H9 (cell line): Measurements from ENCODE around the gene GAL3ST2. TPM values are rescaled to one million over a fixed set of nuclear protein-coding genes. Genes with fewer than 3 reads are reported as not detected.

Experiments
- DNase-seq: peaks from one replicate; pipeline ENCODE4 v3.0.0-alpha.2; 2017
- H2AFZ ChIP-seq: one replicate; pipeline ENCODE4 v1.6.1; 2013; ENCODE audit warnings: mild to moderate bottlenecking, low read length, control low read depth, moderate library complexity
- H2AK5ac ChIP-seq: 2 replicates; pipeline ENCODE4 v1.6.1; 2013; ENCODE audit warnings: low read length, control low read depth, mixed read lengths; ENCODE audit not compliant: insufficient read length
- H2BK120ac ChIP-seq: one replicate; pipeline ENCODE4 v1.6.1; 2013; ENCODE audit warnings: low read depth, mild to moderate bottlenecking, low read length, control low read depth, inconsistent platforms; ENCODE audit not compliant: poor library complexity, severe bottlenecking
- H2BK12ac ChIP-seq: 2 replicates; pipeline ENCODE4 v1.6.1; 2013; ENCODE audit warnings: low read length, control low read depth, mixed read lengths, low read depth; ENCODE audit not compliant: insufficient read length
- H2BK15ac ChIP-seq: 2 replicates; pipeline ENCODE4 v1.6.1; 2013; ENCODE audit warnings: low read depth, low read length, control low read depth
- H2BK20ac ChIP-seq: one replicate; pipeline ENCODE4 v1.6.1; 2013; ENCODE audit warnings: low read depth, mild to moderate bottlenecking, low read length, control low read depth, inconsistent platforms; ENCODE audit not compliant: poor library complexity, severe bottlenecking
- H2BK5ac ChIP-seq: 2 replicates; pipeline ENCODE4 v1.6.1; 2013; ENCODE audit warnings: low read length, control low read depth, mixed read lengths; ENCODE audit not compliant: insufficient read length
- H3K14ac ChIP-seq: 2 replicates; pipeline ENCODE4 v1.6.1; 2013; ENCODE audit warnings: low read length, control low read depth; ENCODE audit not compliant: insufficient read depth
- H3K18ac ChIP-seq: 2 replicates; pipeline ENCODE4 v1.6.1; 2013; ENCODE audit warnings: low read depth, mild to moderate bottlenecking, mixed read lengths, low read length, control low read depth; ENCODE audit not compliant: insufficient read length
- H3K23ac ChIP-seq: 2 replicates; pipeline ENCODE4 v1.6.1; 2013; ENCODE audit warnings: low read length, control low read depth, mixed read lengths, low read depth; ENCODE audit not compliant: insufficient read length
- H3K23me2 ChIP-seq: 2 replicates; pipeline ENCODE4 v1.6.1; 2013; ENCODE audit warnings: low read depth, mild to moderate bottlenecking, mixed read lengths, low read length, control low read depth; ENCODE audit not compliant: insufficient read length, poor library complexity, severe bottlenecking
- H3K27ac ChIP-seq: 2 replicates; pipeline ENCODE4 v1.5.1; 2013; ENCODE audit warnings: low read length, control low read depth, mixed read lengths, low read depth; ENCODE audit not compliant: insufficient read length
- H3K27me3 ChIP-seq: 2 replicates; pipeline ENCODE4 v1.6.1; 2013; ENCODE audit warnings: low read length, control low read depth, inconsistent platforms; ENCODE audit not compliant: insufficient read depth
- H3K4ac ChIP-seq: 2 replicates; pipeline ENCODE4 v1.6.1; 2013; ENCODE audit warnings: low read depth, mild to moderate bottlenecking, control low read depth, inconsistent platforms, low read length, moderate library complexity
- H3K4me1 ChIP-seq: 2 replicates; pipeline ENCODE4 v1.6.1; 2013; ENCODE audit warnings: low read length, control low read depth, inconsistent platforms; ENCODE audit not compliant: insufficient read depth
- H3K4me2 ChIP-seq: 2 replicates; pipeline ENCODE4 v1.6.1; 2013; ENCODE audit warnings: low read length, control low read depth, mixed read lengths; ENCODE audit not compliant: insufficient read length, insufficient read depth
- H3K56ac ChIP-seq: 2 replicates; pipeline ENCODE4 v1.6.1; 2013; ENCODE audit warnings: low read depth, mild to moderate bottlenecking, mixed read lengths, low read length, control low read depth; ENCODE audit not compliant: insufficient read length
- H3K79me1 ChIP-seq: 2 replicates; pipeline ENCODE4 v1.6.1; 2013; ENCODE audit warnings: low read depth, mild to moderate bottlenecking, moderate library complexity, low read length, control low read depth, inconsistent platforms; ENCODE audit not compliant: insufficient read depth, poor library complexity, severe bottlenecking
- H3K79me2 ChIP-seq: 2 replicates; pipeline ENCODE4 v1.6.1; 2013; ENCODE audit warnings: low read length, control low read depth, inconsistent platforms; ENCODE audit not compliant: insufficient read depth
- H3K9ac ChIP-seq: 2 replicates; pipeline ENCODE4 v1.6.1; 2013; ENCODE audit warnings: low read length, control low read depth, mixed read lengths; ENCODE audit not compliant: insufficient read length; ENCODE audit errors: extremely low read depth
- H3K9me3 ChIP-seq: one replicate; pipeline ENCODE4 v1.6.1; 2013; ENCODE audit warnings: low read depth, low read length, inconsistent platforms; ENCODE audit not compliant: control insufficient read depth
- H3T11ph ChIP-seq: one replicate; pipeline ENCODE4 v1.6.1; 2013; ENCODE audit warnings: mild to moderate bottlenecking, low read length, control low read depth, inconsistent platforms
- H4K20me1 ChIP-seq: one replicate; pipeline ENCODE4 v1.6.1; 2013; ENCODE audit not compliant: control insufficient read depth, insufficient read length, insufficient read depth
- H4K5ac ChIP-seq: 2 replicates; pipeline ENCODE4 v1.6.1; 2013; ENCODE audit warnings: low read depth, mild to moderate bottlenecking, mixed read lengths, low read length, control low read depth; ENCODE audit not compliant: insufficient read length
- H4K8ac ChIP-seq: replicated peaks from 2 replicates; pipeline ENCODE4 v1.6.1; 2013; ENCODE audit warnings: low read length, control low read depth, mixed read lengths, low read depth; ENCODE audit not compliant: insufficient read length
- H4K91ac ChIP-seq: 2 replicates; pipeline ENCODE4 v1.6.1; 2013; ENCODE audit warnings: low read depth, mild to moderate bottlenecking, moderate library complexity, mixed read lengths, low read length, control low read depth; ENCODE audit not compliant: insufficient read length
- H3K27ac Mint-ChIP-seq, 3 experiments: 2 replicates in 2 of 3; 3 replicates in 1 of 3; pipeline ENCODE4 v1.8.0; 2020 to 2021; ENCODE audit warnings: mixed read lengths in 3 of 3, mild to moderate bottlenecking in 1 of 3, moderate library complexity in 1 of 3
- H3K27me3 Mint-ChIP-seq: 2 replicates; pipeline ENCODE4 v1.8.0; 2021; ENCODE audit warnings: low read depth, mild to moderate bottlenecking, moderate library complexity, mixed read lengths
- H3K36me3 Mint-ChIP-seq, 3 experiments: 2 replicates in 2 of 3; 3 replicates in 1 of 3; pipeline ENCODE4 v1.8.0; 2020 to 2021; ENCODE audit warnings: low read depth in 3 of 3, mixed read lengths in 3 of 3; ENCODE audit not compliant: insufficient read depth in 1 of 3
- H3K4me1 Mint-ChIP-seq, 2 experiments: 2 replicates each; pipeline ENCODE4 v1.8.0; 2020; ENCODE audit warnings: mixed read lengths in 2 of 2
- H3K4me3 Mint-ChIP-seq, 2 experiments: 2 replicates in 1 of 2; 3 replicates in 1 of 2; pipeline ENCODE4 v1.8.0; 2020 to 2021; ENCODE audit warnings: mild to moderate bottlenecking in 2 of 2, mixed read lengths in 2 of 2, moderate library complexity in 1 of 2
- H3K9me3 Mint-ChIP-seq, 2 experiments: 2 replicates in 1 of 2; 3 replicates in 1 of 2; pipeline ENCODE4 v1.8.0; 2020; ENCODE audit warnings: mild to moderate bottlenecking in 2 of 2, mixed read lengths in 2 of 2, moderate library complexity in 1 of 2
- WGBS: extraction: QIAGEN DNeasy Blood & Tissue Kit; methylation state at CpG from one replicate; pipeline ENCODE4 v1.1.7; 2013; ENCODE audit warnings: missing lambda C conversion rate, low lambda C conversion rate, mixed read lengths; ENCODE audit not compliant: insufficient read length; ENCODE audit errors: extremely low coverage; 5-methylcytosine and 5-hydroxymethylcytosine counted together
- total RNA-seq: library from RNA; stranded (reverse); gene quantifications from 2 replicates; pipeline ENCODE4 v1.2.1, GENCODE V29; 2021
- TF ChIP-seq, protein P1 (sequence below): fragments of 200-600 bp; sonication (generic); conservative IDR thresholded peaks from 3 replicates; pipeline ENCODE4 v1.8.0; 2021; ENCODE audit warnings: antibody characterized with exemption, mild to moderate bottlenecking

The GAL3ST2 gene
- total RNA-seq, 1 experiment from 2014 or later, result 0.33 TPM

DNA sequence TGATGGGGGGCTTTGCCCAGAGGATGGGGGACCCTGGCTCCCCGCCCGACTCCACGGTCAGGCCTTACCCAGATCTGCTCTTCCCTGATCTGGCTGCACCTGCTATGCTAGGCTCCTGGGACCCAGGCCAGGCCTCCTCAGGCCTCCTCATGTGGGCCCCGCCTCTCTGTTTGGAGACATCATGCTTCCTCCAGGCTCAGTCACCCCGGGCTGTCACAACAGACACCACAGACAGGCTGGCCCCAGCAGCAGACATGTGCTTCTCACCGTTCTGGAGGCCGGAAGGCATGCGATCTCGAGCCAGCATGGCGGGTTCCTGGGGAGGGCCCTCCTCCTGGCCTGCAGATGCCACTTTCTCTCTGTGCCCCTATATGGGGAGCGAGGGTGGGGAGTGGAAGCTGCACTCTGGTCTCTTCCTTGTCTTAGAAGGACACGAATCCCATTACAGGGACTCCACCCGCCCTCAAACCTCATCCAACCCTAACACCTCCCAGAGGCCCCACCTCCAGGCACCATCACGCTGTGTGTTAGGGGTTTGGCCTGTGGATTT, 21.5 kb downstream of the GAL3ST2 start:
- no peak overlapping the region for H2BK20ac ChIP-seq
- H3K56ac ChIP-seq, result no peak overlapping the region
- no peak overlapping the region for H3K27ac ChIP-seq
- H2BK5ac ChIP-seq, result no peak overlapping the region
- no peak overlapping the region for H4K91ac ChIP-seq
- no peak overlapping the region for H3K4ac ChIP-seq
- H4K5ac ChIP-seq, result no peak overlapping the region
- H3K4me3 Mint-ChIP-seq, result no peak overlapping the region
- H3K9ac ChIP-seq, result no peak overlapping the region
- no peaks in the 10 kb centered on the region for H3K9me3 ChIP-seq
- H2AK5ac ChIP-seq, result no peak overlapping the region
- H3K23me2 ChIP-seq, result no peaks in the 10 kb centered on the region
- H4K20me1 ChIP-seq, result no peaks in the 10 kb centered on the region
- no peak overlapping the region for H2BK15ac ChIP-seq
- H2BK12ac ChIP-seq, result no peak overlapping the region
- no CpG with 5 or more reads among the region's 14 CpGs for WGBS
- no peak overlapping the region for H3K23ac ChIP-seq
- no peak for DNase-seq
- no peak overlapping the region for H3K18ac ChIP-seq
- H3K27ac Mint-ChIP-seq, result no peak overlapping the region
- no peaks in the 10 kb centered on the region for H3K79me2 ChIP-seq
- H3K79me1 ChIP-seq, result no peaks in the 10 kb centered on the region
- H3K4me1 ChIP-seq, result no peaks in the 10 kb centered on the region
- H3K27me3 ChIP-seq, result no peaks in the 10 kb centered on the region
- peaks cover 3 to 19% of the 10 kb centered on the region in 2 experiments for H3K4me1 Mint-ChIP-seq
- TF ChIP-seq, protein P1, sequence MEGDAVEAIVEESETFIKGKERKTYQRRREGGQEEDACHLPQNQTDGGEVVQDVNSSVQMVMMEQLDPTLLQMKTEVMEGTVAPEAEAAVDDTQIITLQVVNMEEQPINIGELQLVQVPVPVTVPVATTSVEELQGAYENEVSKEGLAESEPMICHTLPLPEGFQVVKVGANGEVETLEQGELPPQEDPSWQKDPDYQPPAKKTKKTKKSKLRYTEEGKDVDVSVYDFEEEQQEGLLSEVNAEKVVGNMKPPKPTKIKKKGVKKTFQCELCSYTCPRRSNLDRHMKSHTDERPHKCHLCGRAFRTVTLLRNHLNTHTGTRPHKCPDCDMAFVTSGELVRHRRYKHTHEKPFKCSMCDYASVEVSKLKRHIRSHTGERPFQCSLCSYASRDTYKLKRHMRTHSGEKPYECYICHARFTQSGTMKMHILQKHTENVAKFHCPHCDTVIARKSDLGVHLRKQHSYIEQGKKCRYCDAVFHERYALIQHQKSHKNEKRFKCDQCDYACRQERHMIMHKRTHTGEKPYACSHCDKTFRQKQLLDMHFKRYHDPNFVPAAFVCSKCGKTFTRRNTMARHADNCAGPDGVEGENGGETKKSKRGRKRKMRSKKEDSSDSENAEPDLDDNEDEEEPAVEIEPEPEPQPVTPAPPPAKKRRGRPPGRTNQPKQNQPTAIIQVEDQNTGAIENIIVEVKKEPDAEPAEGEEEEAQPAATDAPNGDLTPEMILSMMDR, result no peak
- no peak overlapping the region for H3K4me2 ChIP-seq
- peaks cover 4% of the 10 kb centered on the region for H3K27me3 Mint-ChIP-seq
- H4K8ac ChIP-seq, result no peak overlapping the region
- no peak overlapping the region for H3K14ac ChIP-seq
- no peak overlapping the region for H3T11ph ChIP-seq
- H2BK120ac ChIP-seq, result no peak overlapping the region
- no peak overlapping the region for H2AFZ ChIP-seq
- peaks cover 0 to 3% (median 0%) of the 10 kb centered on the region in 3 experiments; a peak in 1 of 7 replicates for H3K36me3 Mint-ChIP-seq
- H3K9me3 Mint-ChIP-seq, result peaks cover 4 to 6% of the 10 kb centered on the region in 2 experiments; a peak in 4 of 5 replicates
